Ovary (tissue), 9 donors: ENCODE results near the gene IL9R. TPM values are rescaled to one million over a fixed set of nuclear protein-coding genes. Genes with fewer than 3 reads are reported as not detected.
"Not testable (repeated sequence)": the region's sequence is repeated elsewhere in the genome, so short reads cannot be mapped to it uniquely, and the experiment has no call there.

Experiments
- DNase-seq, 5 donors: peaks; one replicate each; pipeline ENCODE4 v3.0.0-alpha.2; 2019 to 2020
- H3K27ac ChIP-seq, 2 donors: fragments of 200-600 bp; one replicate each; pipeline versions ENCODE4 v1.5.1 to v1.8.0; 2019 to 2022
- H3K27me3 ChIP-seq: fragments of 200-600 bp; one replicate; pipeline ENCODE4 v1.8.0; 2022
- H3K36me3 ChIP-seq: fragments of 200-600 bp; sonication (generic); one replicate; pipeline ENCODE4 v1.5.1; 2019
- H3K4me1 ChIP-seq: one replicate; pipeline ENCODE4 v1.8.1; 2013; ENCODE audit warnings: mild to moderate bottlenecking, moderate library complexity; ENCODE audit not compliant: insufficient read depth
- H3K4me3 ChIP-seq: fragments of 200-600 bp; sonication (generic); one replicate; pipeline ENCODE4 v1.5.1; 2017
- H3K9me3 ChIP-seq, 2 donors: fragments of 200-600 bp in 1 of 2; sonication (generic) in 1 of 2; one replicate each; pipeline versions ENCODE4 v1.5.1 to v1.8.1; 2013 to 2019; ENCODE audit warnings: mild to moderate bottlenecking in 1 of 2, moderate library complexity in 1 of 2
- CTCF ChIP-seq, 3 donors: fragments of 450-650 bp in 2 of 3; fragments of 200-600 bp in 1 of 3; IDR thresholded peaks; one replicate each; pipeline versions ENCODE4 v1.5.1 to v1.8.0; 2016 to 2022; ENCODE audit warnings: antibody characterized with exemption in 3 of 3, mild to moderate bottlenecking in 1 of 3
- EP300 ChIP-seq: sonication (generic); formaldehyde crosslinking; IDR thresholded peaks from one replicate; pipeline ENCODE4 v1.6.1; 2017; ENCODE audit warnings: antibody characterized with exemption
- POLR2A ChIP-seq: fragments of 450-650 bp; IDR thresholded peaks from one replicate; pipeline ENCODE4 v1.6.1; 2017; ENCODE audit warnings: antibody characterized with exemption, mild to moderate bottlenecking, moderate library complexity
- WGBS, 3 donors: extraction: QIAGEN DNeasy Blood & Tissue Kit in 1 of 3; methylation state at CpG; one replicate each; pipeline versions ENCODE4 v1.1.5 to v1.1.7; 2013 to 2017; 5-methylcytosine and 5-hydroxymethylcytosine counted together
- intact Hi-C, 4 donors: fragments of 100-400 bp; cut with DNase I; formaldehyde crosslinking; loops; one replicate each; pipeline versions ENCODE4 v1.11.0 to v1.15.1; 2022 to 2023
- polyA plus RNA-seq, 2 donors: library from polyadenylated mRNA; stranded (reverse); fragments of 200-250 nt in 1 of 2; fragments of 350-450 nt in 1 of 2; fragmentation: Illumina TruSeq in 1 of 2; extraction: RNeasy Lipid Tissue Mini Kit (QIAGEN cat#74804) in 1 of 2; gene quantifications; one replicate each; pipeline ENCODE4 v1.2.3, GENCODE V29; 2013 to 2014
- total RNA-seq, 7 donors: library from RNA; depleted of rRNA in 2 of 7; stranded (reverse); fragments of >200 nt in 2 of 7; fragmentation: NEBNext Ultra II Directional in 3 of 7; extraction: Animal tissue kit (Norgen Biotek cat#: 25700) in 3 of 7; gene quantifications; one replicate each; pipeline versions ENCODE4 v1.1.0 to v1.2.4, GENCODE V29; 2016 to 2023
- donor health status: DM: no; HTN: no; CAD: no; lungs with moderate emphysema.
- donor health status: DM: no; HTN: no; CAD: no.
- donor health status: Bipolar disorder and iron deficiency.
- donor health status: DM: yes; HTN: yes; CAD: no.
- donor health status: DM: no; HTN: no; CAD: no.
- donor health status: DM: yes; HTN: yes; CAD: no.

The IL9R gene
- total and polyA plus RNA-seq, 9 donors: 0.05 to 0.20 (median 0.12) TPM; not detected in 5

GRCh38 chrX:156008915-156009314 lies 11.4 kb downstream of the IL9R start:
- DNase-seq: no peak
- no peak overlapping the region for H3K4me3 ChIP-seq
- H3K4me1 ChIP-seq: no peaks in the 10 kb centered on the region
- TF ChIP-seq CTCF (IDR thresholded peaks at IDR 0.05) (no peak), EP300 (no peak), POLR2A (no peak)
- 60 to 77% (median 71%) methylated on average over 1 of the region's 1 CpG for whole genome bisulfite sequencing, 3 donors
- H3K9me3 ChIP-seq: no peaks in the 10 kb centered on the region
- H3K27ac ChIP-seq: no peak overlapping the region
- no peaks in the 10 kb centered on the region for H3K27me3 ChIP-seq
- intact Hi-C loops: no loop called here
- H3K36me3 ChIP-seq: no peaks in the 10 kb centered on the region

- H3K27me3 ChIP-seq, DNase-seq, H3K9me3 ChIP-seq, H3K4me1 ChIP-seq, intact Hi-C loops, H3K4me3 ChIP-seq, H3K36me3 ChIP-seq, H3K27ac ChIP-seq: not testable (repeated sequence)
- WGBS, 3 donors: 66 to 83% methylated on average over 1 to 8 of the region's 9 CpGs; no CpG with 5 or more reads in 1 of the 3 donors
Observed at GRCh38 chrX:156009691-156010090, 12.2 kb downstream of the IL9R start.

- H3K4me3 ChIP-seq, intact Hi-C loops, H3K9me3 ChIP-seq, H3K27ac ChIP-seq, H3K4me1 ChIP-seq, DNase-seq, H3K27me3 ChIP-seq, H3K36me3 ChIP-seq: not testable (repeated sequence)
- no CpG with 5 or more reads among the region's 5 CpGs for WGBS, 3 donors
Observed at GRCh38 chrX:156013286-156013953, 15.9 kb downstream of the IL9R start.

- H3K9me3 ChIP-seq, H3K27ac ChIP-seq, H3K4me1 ChIP-seq, H3K36me3 ChIP-seq, DNase-seq, H3K4me3 ChIP-seq, H3K27me3 ChIP-seq, intact Hi-C loops: not testable (repeated sequence)
- WGBS, 3 donors: 0 to 100% (median 81%) methylated on average over 1 to 5 of the region's 5 CpGs
Observed at GRCh38 chrX:156019846-156020245, 22.4 kb downstream of the IL9R start.

GRCh38 chrX:156023002-156023401 lies 25.5 kb downstream of the IL9R start:
- H3K27me3 ChIP-seq, H3K27ac ChIP-seq, H3K4me3 ChIP-seq, H3K9me3 ChIP-seq, H3K36me3 ChIP-seq, intact Hi-C loops, H3K4me1 ChIP-seq: not testable (repeated sequence)
- peak in 1 of 5 donors; percentile 30 for DNase-seq
- WGBS, 3 donors: 66 to 78% (median 67%) methylated on average over 8 of the region's 9 CpGs

GRCh38 chrX:156024949-156025492 lies 27.5 kb downstream of the IL9R start:
- H3K27me3 ChIP-seq, intact Hi-C loops, DNase-seq, H3K4me1 ChIP-seq, H3K9me3 ChIP-seq, H3K36me3 ChIP-seq, H3K4me3 ChIP-seq, H3K27ac ChIP-seq: not testable (repeated sequence)
- 80 to 85% (median 83%) methylated on average over 12 to 14 of the region's 17 CpGs for WGBS, 3 donors

- intact Hi-C loops, H3K9me3 ChIP-seq, H3K27me3 ChIP-seq, H3K27ac ChIP-seq, H3K36me3 ChIP-seq, H3K4me1 ChIP-seq, H3K4me3 ChIP-seq, DNase-seq: not testable (repeated sequence)
- WGBS, 3 donors: 62% methylated on average over 20 of the region's 73 CpGs; no CpG with 5 or more reads in 2 of the 3 donors
Observed at GRCh38 chrX:156028653-156029237, 31.2 kb downstream of the IL9R start.

- WGBS, 3 donors: 79 to 90% methylated on average over 37 to 40 of the region's 46 CpGs; no CpG with 5 or more reads in 1 of the 3 donors
- H3K36me3 ChIP-seq, H3K9me3 ChIP-seq, H3K4me3 ChIP-seq, H3K27me3 ChIP-seq, H3K4me1 ChIP-seq, H3K27ac ChIP-seq, intact Hi-C loops: not testable (repeated sequence)
- DNase-seq: peak in 1 of 5 donors; percentile 53
Observed at GRCh38 chrX:156029296-156029695, 31.8 kb downstream of the IL9R start.

- H3K27me3 ChIP-seq, H3K27ac ChIP-seq, H3K4me1 ChIP-seq, H3K36me3 ChIP-seq, H3K9me3 ChIP-seq, H3K4me3 ChIP-seq, intact Hi-C loops: not testable (repeated sequence)
- 61% methylated on average over 6 of the region's 9 CpGs; no CpG with 5 or more reads in 2 of the 3 donors for WGBS, 3 donors
- peak in 1 of 5 donors; percentile 38 for DNase-seq
Observed at GRCh38 chrX:156029707-156030442, 32.4 kb downstream of the IL9R start.

- H3K27ac ChIP-seq, H3K9me3 ChIP-seq, H3K4me1 ChIP-seq, H3K4me3 ChIP-seq, intact Hi-C loops, H3K36me3 ChIP-seq, H3K27me3 ChIP-seq: not testable (repeated sequence)
- DNase-seq: peak in 1 of 5 donors; percentile 62
Observed at GRCh38 chrX:156030474-156030873, 33.0 kb downstream of the IL9R start.
